ENCODE measurements around the gene C11orf21. TPM values are rescaled to one million over a fixed set of nuclear protein-coding genes. Genes with fewer than 3 reads are reported as not detected.

Gene C11orf21
- total RNA-seq, 4 donors from 2014 or later = 0.39 to 2.4 (median 1.1) TPM

GRCh38 chr11:2304506-2305139 lies 2.9 kb upstream of the C11orf21 start:
- Histone ChIP-seq H3K27ac (peak overlapping the region; percentile 30 to 93 (median 80)), H3K36me3 (no peaks in the 10 kb centered on the region), H3K27me3 (no peaks in the 10 kb centered on the region), H3K4me3 (no peak overlapping the region), H3K4me1 (peaks cover 0 to 68% (median 48%) of the 10 kb centered on the region in 4 donors), H3K9me3 (no peaks in the 10 kb centered on the region)
- 66 to 70% methylated on average over 10 to 11 of the region's 14 CpGs for WGBS, 2 donors
- no peak for TF ChIP-seq POLR2A (IDR thresholded peaks at IDR 0.05)
- no peak for TF ChIP-seq EP300 (IDR thresholded peaks at IDR 0.05)
- no peak for TF ChIP-seq CTCF (IDR thresholded peaks at IDR 0.05)
- no peak for DNase-seq (ENCODE audit: low spot score in 2 of 2)

GRCh38 chr11:2303627-2304505 lies 2.1 kb upstream of the C11orf21 start:
- Histone ChIP-seq H3K4me1 (peaks cover 0 to 67% (median 48%) of the 10 kb centered on the region in 4 donors), H3K4me3 (no peak overlapping the region), H3K36me3 (no peaks in the 10 kb centered on the region), H3K27ac (peak overlapping the region; percentile 19 to 93 (median 56)), H3K27me3 (no peaks in the 10 kb centered on the region), H3K9me3 (no peaks in the 10 kb centered on the region)
- 70 to 71% methylated on average over 7 to 11 of the region's 15 CpGs for WGBS, 2 donors
- no peak for DNase-seq (ENCODE audit: low spot score in 2 of 2)
- TF ChIP-seq CTCF (IDR thresholded peaks at IDR 0.05) (no peak), EP300 (IDR thresholded peaks at IDR 0.05) (no peak), POLR2A (IDR thresholded peaks at IDR 0.05) (no peak)

GRCh38 chr11:2302896-2303626 lies 1.3 kb upstream of the C11orf21 start:
- no peak for DNase-seq (ENCODE audit: low spot score in 2 of 2)
- no peaks in the 10 kb centered on the region for H3K27me3 ChIP-seq
- TF ChIP-seq CTCF (IDR thresholded peaks at IDR 0.05) (no peak), EP300 (IDR thresholded peaks at IDR 0.05) (no peak), POLR2A (IDR thresholded peaks at IDR 0.05) (no peak)
- no peaks in the 10 kb centered on the region for H3K36me3 ChIP-seq
- WGBS, 2 donors = 54 to 62% methylated on average over 15 to 16 of the region's 18 CpGs
- no peaks in the 10 kb centered on the region for H3K9me3 ChIP-seq
- H3K4me1 ChIP-seq = peaks cover 0 to 62% (median 48%) of the 10 kb centered on the region in 4 donors
- peak overlapping the region in 3 of 4 donors; percentile 17 to 57 (median 34) for H3K27ac ChIP-seq
- peak overlapping the region in 1 of 4 donors; percentile 8 for H3K4me3 ChIP-seq

- DNase-seq (ENCODE audit: low spot score in 2 of 2) = no peak
- peak overlapping the region in 1 of 4 donors; percentile 8 for H3K4me3 ChIP-seq
- peak overlapping the region in 3 of 4 donors; percentile 17 to 57 (median 34) for H3K27ac ChIP-seq
- H3K27me3 ChIP-seq = no peaks in the 10 kb centered on the region
- TF ChIP-seq POLR2A (IDR thresholded peaks at IDR 0.05) (no peak), EP300 (IDR thresholded peaks at IDR 0.05) (no peak), CTCF (IDR thresholded peaks at IDR 0.05) (no peak)
- H3K36me3 ChIP-seq = no peaks in the 10 kb centered on the region
- peaks cover 0 to 57% (median 42%) of the 10 kb centered on the region in 4 donors for H3K4me1 ChIP-seq
- H3K9me3 ChIP-seq = no peaks in the 10 kb centered on the region
- 49 to 61% methylated on average over 10 to 12 of the region's 16 CpGs for WGBS, 2 donors
These were observed 683 bp upstream of the C11orf21 start for GRCh38 chr11:2302306-2302895.
